Panc1 (cell line): ENCODE data around the gene DCAF8L2.

ENCODE experiments used
- POLR2AphosphoS5 ChIP-seq: IDR thresholded peaks from 2 replicates; pipeline ENCODE4 v1.6.1; 2012; ENCODE audit warnings: mild to moderate bottlenecking, low read depth, low read length, moderate library complexity
- SIN3A ChIP-seq: IDR thresholded peaks from 2 replicates; pipeline ENCODE4 v1.6.1; 2012; ENCODE audit warnings: low read depth, mild to moderate bottlenecking, low read length, moderate library complexity, borderline replicate concordance; ENCODE audit not compliant: insufficient read depth

DNA sequence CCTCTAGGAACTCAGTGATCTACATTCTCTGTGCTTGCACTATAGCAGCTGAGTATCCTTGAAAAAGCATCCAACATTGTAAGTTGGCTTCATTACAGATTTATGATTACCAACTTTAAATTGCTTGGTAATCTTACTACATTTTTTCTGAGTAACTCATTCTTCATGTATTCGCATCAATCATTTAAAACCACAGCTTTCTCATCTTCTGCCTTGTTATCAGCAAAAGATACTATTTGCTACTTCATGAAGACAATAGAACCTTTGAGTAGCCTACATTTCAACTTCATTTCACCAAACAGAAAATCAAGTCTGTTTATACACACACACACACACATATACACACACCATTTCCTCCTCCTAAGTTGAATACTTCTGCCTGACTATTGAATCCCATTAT, 6.2 kb upstream of the DCAF8L2 start:
- TF ChIP-seq SIN3A (no peak), POLR2AphosphoS5 (no peak)
